ENCODE measurements around the gene CITED4.

GRCh38 chr1:40851643-40852042 lies 10.5 kb downstream of the CITED4 start:
- TF ChIP-seq EZH2 (IDR thresholded peaks at IDR 0.05; ENCODE audit: borderline replicate concordance, low read depth, low read length, severe bottlenecking), result no peak
- TF ChIP-seq MAX (IDR thresholded peaks at IDR 0.05; ENCODE audit: insufficient read depth, insufficient read length), result no peak
- TF ChIP-seq CTCF (IDR thresholded peaks at IDR 0.05; ENCODE audit: extremely low read depth in 1 of 2, insufficient read depth in 1 of 2, low read depth in 1 of 2, low read length in 2 of 2), result no peak
